Bronchial epithelial cell (primary cell): ENCODE measurements around the gene IFNA21. TPM values are rescaled to one million over a fixed set of nuclear protein-coding genes. Genes with fewer than 3 reads are reported as not detected.

ENCODE experiments used
- DNase-seq: peaks from one replicate; pipeline ENCODE4 v3.0.0-alpha.2; 2010; ENCODE audit warnings: low read depth
- FAIRE-seq: peaks from 2 replicates; lab custom pipeline; 2011; peaks lifted over from hg19 to GRCh38; lab: Jason Lieb, UNC
- H3K27me3 ChIP-seq: 2 replicates; pipeline ENCODE4 v1.5.1; 2011; ENCODE audit warnings: low read length; ENCODE audit not compliant: control insufficient read depth, insufficient read depth
- H3K36me3 ChIP-seq: 2 replicates; pipeline ENCODE4 v1.5.1; 2011; ENCODE audit warnings: low read length; ENCODE audit not compliant: control insufficient read depth, insufficient read depth
- H3K4me3 ChIP-seq: 2 replicates; pipeline ENCODE4 v1.5.1; 2011; ENCODE audit warnings: mild to moderate bottlenecking, low read depth, low read length, control low read depth
- CTCF ChIP-seq: IDR thresholded peaks from 2 replicates; pipeline ENCODE4 v1.5.1; 2011; ENCODE audit warnings: mild to moderate bottlenecking, moderate library complexity, low read length, control low read depth, inconsistent platforms; ENCODE audit not compliant: insufficient read depth, severe bottlenecking
- total RNA-seq: library from RNA; depleted of rRNA; stranded (reverse); fragments of >200 nt; gene quantifications from 2 replicates; pipeline ENCODE4 v1.2.1, GENCODE V29; 2014

Gene IFNA21
- total RNA-seq, 1 donor from 2014 or later, result not detected

DNA sequence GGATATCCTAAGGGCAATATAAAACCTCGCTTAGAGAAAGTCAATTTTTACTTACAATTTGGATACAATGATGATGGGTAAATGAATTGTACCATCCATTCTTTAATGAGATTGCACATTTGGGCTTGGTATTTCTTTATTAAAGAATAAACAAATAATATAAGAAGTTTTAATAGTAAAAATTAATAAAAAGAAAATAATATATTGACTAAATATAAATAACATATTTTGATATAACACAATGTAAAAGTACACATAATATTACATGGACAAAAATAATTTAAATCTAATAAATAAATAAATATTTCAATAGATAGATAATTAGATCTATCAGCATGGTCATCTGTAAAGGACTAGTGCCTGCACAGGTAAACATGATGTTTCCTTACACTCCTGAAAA, 944 bp downstream of the IFNA21 start:
- Histone ChIP-seq H3K36me3 (no peaks in the 10 kb centered on the region), H3K4me3 (no peak overlapping the region), H3K27me3 (no peaks in the 10 kb centered on the region)
- FAIRE-seq (no peak), DNase-seq (no peak)
- TF ChIP-seq CTCF, result no peak

DNA sequence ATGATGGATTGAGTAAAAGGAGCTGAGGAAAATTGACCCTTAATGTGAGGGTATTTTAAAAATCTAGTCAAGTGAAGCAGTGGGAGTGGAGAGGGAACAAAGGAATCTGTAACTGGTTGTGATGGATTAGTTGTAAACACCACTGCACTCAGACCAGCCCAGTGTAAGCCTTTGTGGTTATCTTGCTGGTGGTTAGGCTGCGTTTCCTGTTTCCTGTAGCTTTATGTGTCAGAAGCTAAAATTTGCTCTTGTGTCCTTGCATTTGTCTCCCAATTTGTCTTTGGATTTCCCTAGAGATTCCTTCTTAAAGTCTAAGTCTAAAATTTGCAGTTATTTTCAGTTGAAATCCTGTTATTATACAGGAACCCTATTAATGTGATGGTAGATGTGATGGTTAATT, 6.3 kb downstream of the IFNA21 start:
- DNase-seq (peak; percentile 14), FAIRE-seq (no peak)
- TF ChIP-seq CTCF, result no peak
- no peaks in the 10 kb centered on the region for H3K27me3 ChIP-seq
- no peak overlapping the region for H3K4me3 ChIP-seq
- H3K36me3 ChIP-seq, result no peaks in the 10 kb centered on the region

- H3K36me3 ChIP-seq, result no peaks in the 10 kb centered on the region
- TF ChIP-seq CTCF, result no peak
- no peaks in the 10 kb centered on the region for H3K27me3 ChIP-seq
- H3K4me3 ChIP-seq, result no peak overlapping the region
- FAIRE-seq, result no peak
- peak; percentile 41 for DNase-seq
These were observed 11.0 kb downstream of the IFNA21 start for GRCh38 chr9:21155501-21155900.

GRCh38 chr9:21154018-21154608, 12.3 kb downstream of the IFNA21 start:
- FAIRE-seq (no peak), DNase-seq (peak; percentile 52)
- peak; percentile 34 for TF ChIP-seq CTCF
- H3K36me3 ChIP-seq, result no peaks in the 10 kb centered on the region
- no peaks in the 10 kb centered on the region for H3K27me3 ChIP-seq
- H3K4me3 ChIP-seq, result no peak overlapping the region

DNA sequence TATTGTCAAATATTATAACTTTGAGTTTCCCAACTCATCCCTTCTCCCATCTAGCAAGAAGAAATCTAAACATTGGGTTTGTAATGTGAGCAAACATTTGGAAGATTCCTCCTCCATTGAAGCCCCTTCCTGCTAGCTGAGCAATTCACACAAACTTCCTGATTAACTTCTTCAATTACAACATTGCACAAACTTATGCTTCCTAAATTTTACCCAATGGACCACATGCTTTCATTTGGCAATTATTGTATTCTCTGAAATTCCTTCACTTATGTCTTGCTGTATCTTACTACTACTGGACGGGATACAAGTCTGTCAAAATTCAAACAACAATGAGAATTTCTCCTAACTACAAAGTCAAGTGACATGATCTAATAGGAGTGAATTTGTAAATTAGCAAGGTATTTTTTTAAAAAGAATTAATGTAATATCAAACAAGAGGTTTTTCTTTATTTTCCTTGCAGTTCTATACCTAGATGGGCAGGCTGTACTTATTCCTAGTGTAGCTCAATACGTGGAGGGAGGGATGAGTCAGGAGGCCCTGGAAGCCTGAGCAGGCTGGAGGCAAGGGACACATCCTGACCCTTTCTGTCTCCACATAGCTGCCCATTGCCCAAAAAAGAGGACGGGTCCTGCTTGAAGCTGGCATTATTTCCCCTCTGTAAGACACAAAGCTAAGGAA, 13.0 kb downstream of the IFNA21 start:
- DNase-seq, result peak; percentile 44

More for the DNA sequence above, 13.0 kb downstream of the IFNA21 start:
- Histone ChIP-seq H3K36me3 (no peaks in the 10 kb centered on the region), H3K4me3 (no peak overlapping the region), H3K27me3 (no peaks in the 10 kb centered on the region)
- no peak for FAIRE-seq
- no peak for TF ChIP-seq CTCF
